Measurements from ENCODE around the gene P3H2.

DNA sequence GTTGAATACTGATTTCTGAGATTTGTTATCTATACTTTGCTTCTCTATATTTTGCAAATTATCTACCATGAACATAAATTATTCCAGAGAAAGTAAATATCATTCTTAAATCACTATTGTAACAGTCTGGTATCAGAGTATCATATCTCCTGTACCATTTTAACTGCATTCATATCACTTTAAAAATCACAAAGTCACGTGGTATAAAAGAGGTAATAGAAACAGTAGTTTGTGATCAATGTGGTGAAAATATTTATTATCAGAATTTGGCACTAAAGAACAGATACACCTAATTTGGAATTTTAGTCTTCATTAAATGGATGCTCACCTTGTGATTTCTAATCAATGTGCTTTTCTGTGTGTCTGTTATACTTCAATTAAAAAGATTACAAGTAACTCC, 47.8 kb downstream of the P3H2 start:
- TF ChIP-seq CTCF (IDR thresholded peaks at IDR 0.05), result no peak
- TF ChIP-seq POLR2A (IDR thresholded peaks at IDR 0.05), result no peak
